Measurements from ENCODE around the gene PRDM16.

Gene PRDM16

GRCh38 chr1:3450202-3450863, 381.3 kb downstream of the PRDM16 start:
- no peak for DNase-seq

GRCh38 chr1:3450983-3451382, 382.0 kb downstream of the PRDM16 start:
- DNase-seq, result no peak

- DNase-seq, result no peak
These were observed 383.2 kb downstream of the PRDM16 start for GRCh38 chr1:3451994-3452865.

- DNase-seq, result no peak
These were observed 383.8 kb downstream of the PRDM16 start for GRCh38 chr1:3452866-3453175.

- DNase-seq, result peak; percentile 70
These were observed 384.3 kb downstream of the PRDM16 start for GRCh38 chr1:3453203-3453761.

- DNase-seq, result peak; percentile 17
These were observed 385.1 kb downstream of the PRDM16 start, which contains the start of gene ARHGEF16 for GRCh38 chr1:3453891-3454810. Gene ARHGEF16 (plus strand): TSS chr1:3454665. CDS start chr1:3463085, 8,420 bp downstream.

GRCh38 chr1:3454811-3455618, 386.0 kb downstream of the PRDM16 start:
- no peak for DNase-seq

- no peak for DNase-seq
These were observed 386.9 kb downstream of the PRDM16 start for GRCh38 chr1:3455670-3456448.

GRCh38 chr1:3456449-3456963, 387.5 kb downstream of the PRDM16 start:
- no peak for DNase-seq

GRCh38 chr1:3456964-3457909, 388.2 kb downstream of the PRDM16 start:
- DNase-seq, result no peak

GRCh38 chr1:3457910-3458883, 389.2 kb downstream of the PRDM16 start:
- DNase-seq, result no peak

GRCh38 chr1:3459051-3459908, 390.3 kb downstream of the PRDM16 start:
- no peak for DNase-seq

GRCh38 chr1:3459940-3460671, 391.1 kb downstream of the PRDM16 start:
- DNase-seq, result no peak

GRCh38 chr1:3460672-3461131, 391.7 kb downstream of the PRDM16 start:
- no peak for DNase-seq

- no peak for DNase-seq
These were observed 392.4 kb downstream of the PRDM16 start for GRCh38 chr1:3461238-3461933.

- no peak for DNase-seq
These were observed 392.9 kb downstream of the PRDM16 start for GRCh38 chr1:3461934-3462275.

Data from stimulated activated CD4-positive, alpha-beta T cell treated with anti-CD3 and anti-CD28 coated beads, Interleukin-12 subunit alpha, Interleukin-12 subunit beta, amount 100 ng/mL, for 4 hours (primary cell).